ENCODE results near the gene HNF4A.

- TF ChIP-seq ZNF48 (tag by site-specific recombination; IDR thresholded peaks at IDR 0.05), result no peak
- TF ChIP-seq TSHZ1 (tag by site-specific recombination; IDR thresholded peaks at IDR 0.05; ENCODE audit: borderline replicate concordance), result no peak
Measured at GRCh38 chr20:44457016-44457415, 101.5 kb downstream of the HNF4A start.
